Keratinocyte (primary cell): ENCODE data around the gene TMA7. TPM values are rescaled to one million over a fixed set of nuclear protein-coding genes. Genes with fewer than 3 reads are reported as not detected.

Source experiments
- DNase-seq: peaks from one replicate; pipeline ENCODE4 v3.0.0-alpha.2; 2011; ENCODE audit warnings: low read depth, missing footprints, low spot score
- FAIRE-seq: peaks from 2 replicates; lab custom pipeline; 2011; peaks lifted over from hg19 to GRCh38; lab: Jason Lieb, UNC
- H2AFZ ChIP-seq: 2 replicates; pipeline ENCODE4 v1.6.0; 2012; ENCODE audit warnings: low read length, control low read depth, inconsistent platforms; ENCODE audit not compliant: control insufficient read depth
- H3K27ac ChIP-seq: 2 replicates; pipeline ENCODE4 v1.5.1; 2011; ENCODE audit warnings: low read length; ENCODE audit not compliant: control insufficient read depth, insufficient read depth
- H3K27me3 ChIP-seq: 3 replicates; pipeline ENCODE4 v1.6.0; 2011; ENCODE audit warnings: low read length; ENCODE audit not compliant: control insufficient read depth, insufficient read depth; ENCODE audit errors: extremely low read depth
- H3K36me3 ChIP-seq, 2 experiments: 2 replicates in 1 of 2; 3 replicates in 1 of 2; pipeline ENCODE4 v1.5.1; 2011; ENCODE audit warnings: low read length in 2 of 2, mild to moderate bottlenecking in 1 of 2; ENCODE audit not compliant: control insufficient read depth in 2 of 2, insufficient read depth in 2 of 2; ENCODE audit errors: extremely low read depth in 1 of 2
- H3K4me1 ChIP-seq: 3 replicates; pipeline ENCODE4 v1.5.1; 2011; ENCODE audit warnings: low read length; ENCODE audit not compliant: control insufficient read depth, insufficient read depth; ENCODE audit errors: extremely low read depth
- H3K4me2 ChIP-seq: 3 replicates; pipeline ENCODE4 v1.6.0; 2011; ENCODE audit warnings: low read depth, low read length; ENCODE audit not compliant: control insufficient read depth, insufficient read depth; ENCODE audit errors: extremely low read depth
- H3K4me3 ChIP-seq, 3 experiments: fragments of 200-600 bp in 1 of 3; sonication (generic) in 1 of 3; 2 replicates in 2 of 3; 3 replicates in 1 of 3; pipeline ENCODE4 v1.5.1; 2011 to 2016; ENCODE audit warnings: low read length in 3 of 3, mild to moderate bottlenecking in 3 of 3, control low read depth in 2 of 3, inconsistent platforms in 1 of 3, low read depth in 1 of 3, mixed read lengths in 1 of 3, mixed run types in 1 of 3, moderate library complexity in 1 of 3; ENCODE audit not compliant: control insufficient read depth in 2 of 3, insufficient read depth in 2 of 3; ENCODE audit errors: extremely low read depth in 1 of 3
- H3K79me2 ChIP-seq: 2 replicates; pipeline ENCODE4 v1.6.0; 2012; ENCODE audit warnings: low read length; ENCODE audit not compliant: control insufficient read depth, insufficient read depth
- H3K9ac ChIP-seq: 3 replicates; pipeline ENCODE4 v1.6.0; 2011; ENCODE audit warnings: low read length; ENCODE audit not compliant: control insufficient read depth, insufficient read depth; ENCODE audit errors: extremely low read depth
- H3K9me1 ChIP-seq: 3 replicates; pipeline ENCODE4 v1.6.0; 2011; ENCODE audit warnings: low read length; ENCODE audit not compliant: control insufficient read depth, insufficient read depth; ENCODE audit errors: extremely low read depth
- H3K9me3 ChIP-seq: 2 replicates; pipeline ENCODE4 v1.5.1; 2012; ENCODE audit warnings: low read depth, low read length; ENCODE audit not compliant: control insufficient read depth
- H4K20me1 ChIP-seq: 3 replicates; pipeline ENCODE4 v1.6.0; 2011; ENCODE audit warnings: low read length; ENCODE audit not compliant: control insufficient read depth, insufficient read depth; ENCODE audit errors: extremely low read depth
- CTCF ChIP-seq, 3 experiments: IDR thresholded peaks in 1 of 3; conservative IDR thresholded peaks in 1 of 3; optimal IDR thresholded peaks in 1 of 3; 2 replicates in 2 of 3; 3 replicates in 1 of 3; pipeline versions ENCODE3 to v1.5.1; 2011; ENCODE audit warnings: low read length in 3 of 3, mild to moderate bottlenecking in 3 of 3, moderate library complexity in 2 of 3, control low read depth in 1 of 3, inconsistent platforms in 1 of 3; ENCODE audit not compliant: insufficient read depth in 2 of 3; ENCODE audit errors: extremely low read depth in 1 of 3
- EZH2 ChIP-seq: IDR thresholded peaks from one replicate; pipeline ENCODE4 v1.6.1; 2012; ENCODE audit warnings: inconsistent platforms, mild to moderate bottlenecking, low read length, moderate library complexity
- dilution Hi-C: fragments of 300-500 bp; cut with MboI; formaldehyde crosslinking; loops from one replicate; pipeline ENCODE4 v1.7.0; 2020; ENCODE audit warnings: low sequenced_read_pairs; ENCODE audit not compliant: extremely low pct_ligation_motif_present
- polyA plus RNA-seq, 5 experiments: library from polyadenylated mRNA; depleted of rRNA in 3 of 5; stranded (reverse) in 3 of 5; stranded (forward) in 1 of 5; unstranded in 1 of 5; fragments of >200 nt; gene quantifications; 1 replicate in 1 of 5; 2 replicates in 3 of 5; 3 replicates in 1 of 5; pipeline versions ENCODE4 v1.2.1 to v1.2.3, GENCODE V29; 2011 to 2012; ENCODE audit warnings: missing spikeins in 2 of 5, low read depth in 1 of 5, low replicate concordance in 1 of 5

TMA7 gene
- polyA plus RNA-seq, 1 donor (not counting 4 experiments of a cell fraction or from before 2014, with no cell fraction given) = 418 TPM

DNA sequence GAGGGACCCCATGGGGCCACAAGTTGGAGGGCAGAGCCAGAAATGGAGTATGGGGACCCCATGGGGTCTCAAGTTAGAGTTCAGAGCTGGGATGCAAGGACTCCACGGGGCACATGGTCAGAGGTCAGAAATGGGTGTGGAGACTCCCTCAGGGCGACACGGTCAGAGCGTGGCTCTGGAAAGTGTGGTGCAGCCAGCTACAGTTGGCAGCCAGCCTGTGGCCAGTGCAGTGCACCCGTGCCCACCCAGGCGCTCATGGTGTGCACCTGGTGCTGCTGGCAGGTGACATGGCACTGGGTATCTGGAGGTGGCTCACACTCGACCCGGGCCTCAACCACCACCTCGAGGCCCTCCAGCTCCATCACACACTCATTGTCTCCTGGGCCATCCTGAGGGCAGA is 21.4 kb upstream of the TMA7 start:
- dilution Hi-C loops = no loop called here

DNA sequence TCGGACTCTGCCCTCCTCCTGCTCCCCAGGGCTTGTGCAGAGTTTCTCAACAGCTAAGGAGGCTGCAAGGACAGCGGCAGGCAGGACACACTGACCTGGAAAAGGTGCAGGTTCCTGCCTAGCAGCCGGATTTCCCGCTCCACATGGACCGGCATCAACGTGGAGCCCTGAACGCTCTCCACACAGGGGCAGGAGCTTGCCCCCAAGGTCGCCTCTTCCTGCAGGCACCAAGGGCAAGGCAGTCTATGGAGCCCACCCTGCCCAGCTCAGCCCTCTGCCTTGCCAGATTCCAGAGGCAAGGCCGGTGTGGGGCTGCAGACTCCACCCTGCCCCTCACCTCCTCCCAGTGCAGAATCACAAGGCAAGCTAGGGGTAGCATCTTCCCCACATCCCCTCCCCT is 20.9 kb upstream of the TMA7 start:
- no peak overlapping the region for H3K27ac ChIP-seq
- no peak overlapping the region for H3K4me2 ChIP-seq
- DNase-seq (no peak), FAIRE-seq (no peak)
- no peak overlapping the region for H3K9ac ChIP-seq
- H2AFZ ChIP-seq = no peak overlapping the region
- H3K9me3 ChIP-seq = no peaks in the 10 kb centered on the region
- H4K20me1 ChIP-seq = peaks cover 14% of the 10 kb centered on the region
- H3K27me3 ChIP-seq = no peaks in the 10 kb centered on the region
- peaks cover 54 to 65% of the 10 kb centered on the region in 2 experiments for H3K36me3 ChIP-seq
- H3K79me2 ChIP-seq = peaks cover 38% of the 10 kb centered on the region
- no peak overlapping the region for H3K4me3 ChIP-seq
- TF ChIP-seq CTCF (optimal IDR thresholded peaks at IDR 0.05 in 1 of 3, IDR thresholded peaks at IDR 0.05 in 1 of 3, conservative IDR thresholded peaks at IDR 0.05 in 1 of 3; ENCODE audit: extremely low read depth in 1 of 3, insufficient read depth in 2 of 3, low read length in 3 of 3) (no peak), EZH2 (no peak)
- dilution Hi-C loops = no loop called here
- peaks cover 9% of the 10 kb centered on the region for H3K4me1 ChIP-seq
- no peaks in the 10 kb centered on the region for H3K9me1 ChIP-seq

More for the DNA sequence above, 21.4 kb upstream of the TMA7 start:
- Histone ChIP-seq H3K9ac (no peak overlapping the region), H3K36me3 (peaks cover 56 to 65% of the 10 kb centered on the region in 2 experiments), H3K9me1 (peaks cover 1% of the 10 kb centered on the region), H4K20me1 (peaks cover 14% of the 10 kb centered on the region), H3K9me3 (no peaks in the 10 kb centered on the region), H3K4me2 (no peak overlapping the region), H3K4me1 (peaks cover 13% of the 10 kb centered on the region), H3K27me3 (no peaks in the 10 kb centered on the region), H3K27ac (no peak overlapping the region), H3K79me2 (peaks cover 33% of the 10 kb centered on the region), H2AFZ (no peak overlapping the region), H3K4me3 (no peak overlapping the region)
- no peak for DNase-seq
- TF ChIP-seq CTCF (optimal IDR thresholded peaks at IDR 0.05 in 1 of 3, IDR thresholded peaks at IDR 0.05 in 1 of 3, conservative IDR thresholded peaks at IDR 0.05 in 1 of 3; ENCODE audit: extremely low read depth in 1 of 3, insufficient read depth in 2 of 3, low read length in 3 of 3) (no peak), EZH2 (no peak)
- no peak for FAIRE-seq
